ENCODE results near the gene ADAM15. TPM values are rescaled to one million over a fixed set of nuclear protein-coding genes. Genes with fewer than 3 reads are reported as not detected.

The ADAM15 gene
- total RNA-seq, 1 donor from 2014 or later = 69.0 TPM

GRCh38 chr1:155099331-155099730 is 48.2 kb downstream of the ADAM15 start:
- Mint-ChIP-seq H3K27me3 (peaks cover 4% of the 10 kb centered on the region), H3K9me3 (no peaks in the 10 kb centered on the region), H3K4me1 (ENCODE audit: unreplicated experiment) (peaks cover 7% of the 10 kb centered on the region), H3K36me3 (no peaks in the 10 kb centered on the region), H3K4me3 (no peak overlapping the region), H3K27ac (no peak overlapping the region)
- DNase-seq (ENCODE audit: extremely low spot score, unreplicated experiment) = no peak
- TF ChIP-seq CTCF (conservative IDR thresholded peaks at IDR 0.05) = no peak

GRCh38 chr1:155103325-155103724 is 52.2 kb downstream of the ADAM15 start:
- H3K36me3 Mint-ChIP-seq = no peaks in the 10 kb centered on the region
- no peak overlapping the region for H3K4me3 Mint-ChIP-seq
- no peak for DNase-seq (ENCODE audit: extremely low spot score, unreplicated experiment)
- H3K27me3 Mint-ChIP-seq = peaks cover 14% of the 10 kb centered on the region
- H3K27ac Mint-ChIP-seq = no peak overlapping the region
- no peak for TF ChIP-seq CTCF (conservative IDR thresholded peaks at IDR 0.05)
- no peaks in the 10 kb centered on the region for H3K4me1 Mint-ChIP-seq (ENCODE audit: unreplicated experiment)
- no peaks in the 10 kb centered on the region for H3K9me3 Mint-ChIP-seq

GRCh38 chr1:155104605-155105534 is 53.8 kb downstream of the ADAM15 start:
- Mint-ChIP-seq H3K4me1 (ENCODE audit: unreplicated experiment) (no peaks in the 10 kb centered on the region), H3K27me3 (peaks cover 18% of the 10 kb centered on the region)

GRCh38 chr1:155105604-155106011 is 54.5 kb downstream of the ADAM15 start:
- Mint-ChIP-seq H3K27me3 (peaks cover 18% of the 10 kb centered on the region), H3K27ac (no peak overlapping the region), H3K4me3 (no peak overlapping the region), H3K9me3 (no peaks in the 10 kb centered on the region), H3K36me3 (no peaks in the 10 kb centered on the region), H3K4me1 (ENCODE audit: unreplicated experiment) (peaks cover under 1% of the 10 kb centered on the region)
- no peak for DNase-seq (ENCODE audit: extremely low spot score, unreplicated experiment)
- no peak for TF ChIP-seq CTCF (conservative IDR thresholded peaks at IDR 0.05)

More at GRCh38 chr1:155104605-155105534, 53.8 kb downstream of the ADAM15 start:
- Mint-ChIP-seq H3K27ac (no peak overlapping the region), H3K4me3 (no peak overlapping the region), H3K36me3 (no peaks in the 10 kb centered on the region), H3K9me3 (no peaks in the 10 kb centered on the region)
- no peak for TF ChIP-seq CTCF (conservative IDR thresholded peaks at IDR 0.05)
- DNase-seq (ENCODE audit: extremely low spot score, unreplicated experiment) = no peak

- TF ChIP-seq CTCF (conservative IDR thresholded peaks at IDR 0.05) = no peak
- H3K27ac Mint-ChIP-seq = no peak overlapping the region
These were observed 55.7 kb downstream of the ADAM15 start for GRCh38 chr1:155106862-155107261.

More at GRCh38 chr1:155106862-155107261, 55.7 kb downstream of the ADAM15 start:
- Mint-ChIP-seq H3K36me3 (no peaks in the 10 kb centered on the region), H3K4me3 (no peak overlapping the region), H3K27me3 (peaks cover 18% of the 10 kb centered on the region), H3K9me3 (no peaks in the 10 kb centered on the region), H3K4me1 (ENCODE audit: unreplicated experiment) (peaks cover 4% of the 10 kb centered on the region)
- DNase-seq (ENCODE audit: extremely low spot score, unreplicated experiment) = no peak

All from type B pancreatic cell (in vitro differentiated cells).